ENCODE measurements around the gene LRTM2. TPM values are rescaled to one million over a fixed set of nuclear protein-coding genes. Genes with fewer than 3 reads are reported as not detected.

The LRTM2 gene
- total RNA-seq, 1 donor from 2014 or later = 14.6 TPM

GRCh38 chr12:1882405-1882804, 62.0 kb downstream of the LRTM2 start:
- Mint-ChIP-seq H3K27me3 (ENCODE audit: unreplicated experiment) (no peaks in the 10 kb centered on the region), H3K4me3 (ENCODE audit: unreplicated experiment) (no peak overlapping the region), H3K4me1 (ENCODE audit: low read depth, unreplicated experiment) (peaks cover 6% of the 10 kb centered on the region), H3K9me3 (ENCODE audit: unreplicated experiment) (peaks cover 4% of the 10 kb centered on the region), H3K36me3 (ENCODE audit: unreplicated experiment) (peaks cover 2% of the 10 kb centered on the region), H3K27ac (ENCODE audit: unreplicated experiment) (no peak overlapping the region)
- no peak for DNase-seq
- no peak for TF ChIP-seq CTCF (IDR thresholded peaks at IDR 0.05; ENCODE audit: partially characterized antibody, unreplicated experiment)

- TF ChIP-seq CTCF (IDR thresholded peaks at IDR 0.05; ENCODE audit: partially characterized antibody, unreplicated experiment) = no peak
- DNase-seq = no peak
- no peaks in the 10 kb centered on the region for H3K27me3 Mint-ChIP-seq (ENCODE audit: unreplicated experiment)
- peaks cover 4% of the 10 kb centered on the region for H3K9me3 Mint-ChIP-seq (ENCODE audit: unreplicated experiment)
- peaks cover 7% of the 10 kb centered on the region for H3K36me3 Mint-ChIP-seq (ENCODE audit: unreplicated experiment)
- no peak overlapping the region for H3K4me3 Mint-ChIP-seq (ENCODE audit: unreplicated experiment)
- H3K27ac Mint-ChIP-seq (ENCODE audit: unreplicated experiment) = no peak overlapping the region
- peaks cover 2% of the 10 kb centered on the region for H3K4me1 Mint-ChIP-seq (ENCODE audit: low read depth, unreplicated experiment)
These were observed 62.6 kb downstream of the LRTM2 start for GRCh38 chr12:1882850-1883470.

- Mint-ChIP-seq H3K4me1 (ENCODE audit: low read depth, unreplicated experiment) (no peaks in the 10 kb centered on the region), H3K4me3 (ENCODE audit: unreplicated experiment) (peak overlapping the region; percentile 12), H3K36me3 (ENCODE audit: unreplicated experiment) (peaks cover 12% of the 10 kb centered on the region), H3K9me3 (ENCODE audit: unreplicated experiment) (peaks cover 4% of the 10 kb centered on the region), H3K27ac (ENCODE audit: unreplicated experiment) (no peak overlapping the region), H3K27me3 (ENCODE audit: unreplicated experiment) (no peaks in the 10 kb centered on the region)
- no peak for TF ChIP-seq CTCF (IDR thresholded peaks at IDR 0.05; ENCODE audit: partially characterized antibody, unreplicated experiment)
- no peak for DNase-seq
These were observed 63.1 kb downstream of the LRTM2 start for GRCh38 chr12:1883513-1883912.

- no peak for DNase-seq
- no peak for TF ChIP-seq CTCF (IDR thresholded peaks at IDR 0.05; ENCODE audit: partially characterized antibody, unreplicated experiment)
- no peak overlapping the region for H3K27ac Mint-ChIP-seq (ENCODE audit: unreplicated experiment)
- no peaks in the 10 kb centered on the region for H3K4me1 Mint-ChIP-seq (ENCODE audit: low read depth, unreplicated experiment)
- peaks cover 4% of the 10 kb centered on the region for H3K9me3 Mint-ChIP-seq (ENCODE audit: unreplicated experiment)
- H3K4me3 Mint-ChIP-seq (ENCODE audit: unreplicated experiment) = no peak overlapping the region
- H3K27me3 Mint-ChIP-seq (ENCODE audit: unreplicated experiment) = peaks cover 2% of the 10 kb centered on the region
- peaks cover 18% of the 10 kb centered on the region for H3K36me3 Mint-ChIP-seq (ENCODE audit: unreplicated experiment)
These were observed 64.3 kb downstream of the LRTM2 start for GRCh38 chr12:1884651-1885050.

GRCh38 chr12:1885082-1885596, 64.8 kb downstream of the LRTM2 start:
- DNase-seq = no peak
- peaks cover 4% of the 10 kb centered on the region for H3K9me3 Mint-ChIP-seq (ENCODE audit: unreplicated experiment)
- H3K36me3 Mint-ChIP-seq (ENCODE audit: unreplicated experiment) = peaks cover 18% of the 10 kb centered on the region
- no peaks in the 10 kb centered on the region for H3K4me1 Mint-ChIP-seq (ENCODE audit: low read depth, unreplicated experiment)
- peaks cover 2% of the 10 kb centered on the region for H3K27me3 Mint-ChIP-seq (ENCODE audit: unreplicated experiment)
- no peak overlapping the region for H3K4me3 Mint-ChIP-seq (ENCODE audit: unreplicated experiment)
- TF ChIP-seq CTCF (IDR thresholded peaks at IDR 0.05; ENCODE audit: partially characterized antibody, unreplicated experiment) = no peak
- no peak overlapping the region for H3K27ac Mint-ChIP-seq (ENCODE audit: unreplicated experiment)
